ENCODE results near the gene SLF1. TPM values are rescaled to one million over a fixed set of nuclear protein-coding genes. Genes with fewer than 3 reads are reported as not detected.
A peak's percentile ranks its signal among the peaks of the same experiment; 100 is the strongest.

The SLF1 gene
- total RNA-seq, 8 experiments from 2014 or later = 2.1 to 13.5 (median 9.1) TPM

DNA sequence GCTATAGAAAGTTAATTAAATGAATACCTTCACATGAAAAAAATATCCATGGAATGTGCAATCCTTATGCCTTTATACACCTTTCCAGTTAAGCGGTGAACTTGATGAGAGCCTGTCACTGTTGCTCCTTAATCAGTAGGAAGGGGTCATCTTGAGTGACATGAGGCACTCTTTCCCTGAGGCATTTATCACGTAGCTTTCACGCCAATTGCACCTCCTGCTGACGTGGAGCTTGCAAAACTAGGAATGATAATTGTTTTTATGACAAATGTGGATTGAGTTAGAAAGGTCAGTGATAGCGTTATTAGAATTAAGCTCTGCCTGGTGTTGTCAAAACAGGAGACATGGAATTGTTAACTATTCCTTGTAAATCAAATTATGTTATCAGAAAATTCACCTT, 79.7 kb downstream of the SLF1 start:
- 72 to 100% (median 96%) methylated on average over 1 to 4 of the region's 5 CpGs; no CpG with 5 or more reads in 3 of the 10 experiments for whole genome bisulfite sequencing, 10 experiments
- in situ Hi-C loops (cut with MboI; ENCODE audit: low pct_unique_long_range_greater_than_20kb in 2 of 9, low sequenced_read_pairs in 9 of 9, unreplicated experiment in 9 of 9) = loop anchor here in 1 of 9 experiments (25.0 kb wide), 1 partner anchor 1086 kb away; no protein-coding TSS in a partner anchor
- H3K4me3 ChIP-seq = no peak overlapping the region
- H3K27ac ChIP-seq = no peak overlapping the region
- H3K4me1 ChIP-seq (replicated peaks in 1 of 2) = peaks cover 0 to 2% of the 10 kb centered on the region in 2 donors
- ATAC-seq (replicated peaks in 6 of 8) = no peak

DNA sequence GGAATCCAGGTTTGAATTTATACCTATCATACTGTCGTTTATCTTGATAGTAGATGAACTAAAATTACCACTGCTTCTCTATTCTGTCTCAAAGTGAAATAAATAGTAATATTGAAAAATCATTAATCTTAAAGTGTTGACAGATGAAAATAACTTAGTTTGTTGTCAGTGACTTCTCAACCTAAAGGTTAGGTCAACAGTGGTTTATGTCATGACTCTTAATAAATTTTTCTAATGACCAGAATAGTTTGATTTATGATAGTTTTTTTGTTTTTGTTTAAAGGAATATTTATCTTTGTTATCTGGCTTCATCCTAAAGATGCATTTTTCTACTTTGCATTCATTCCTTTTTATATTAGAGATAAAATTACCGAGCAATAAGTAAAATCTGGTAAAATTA, 81.1 kb downstream of the SLF1 start:
- no peak for ATAC-seq (replicated peaks in 6 of 8)
- H3K4me3 ChIP-seq = no peak overlapping the region
- WGBS, 10 experiments = 82 to 100% (median 91%) methylated on average over 1 to 2 of the region's 2 CpGs; no CpG with 5 or more reads in 1 of the 10 experiments
- in situ Hi-C loops (cut with MboI; ENCODE audit: low pct_unique_long_range_greater_than_20kb in 2 of 9, low sequenced_read_pairs in 9 of 9, unreplicated experiment in 9 of 9) = loop anchor here in 1 of 9 experiments (25.0 kb wide), 1 partner anchor 1087 kb away; no protein-coding TSS in a partner anchor
- no peak overlapping the region for H3K27ac ChIP-seq
- no peaks in the 10 kb centered on the region for H3K4me1 ChIP-seq (replicated peaks in 1 of 2)

DNA sequence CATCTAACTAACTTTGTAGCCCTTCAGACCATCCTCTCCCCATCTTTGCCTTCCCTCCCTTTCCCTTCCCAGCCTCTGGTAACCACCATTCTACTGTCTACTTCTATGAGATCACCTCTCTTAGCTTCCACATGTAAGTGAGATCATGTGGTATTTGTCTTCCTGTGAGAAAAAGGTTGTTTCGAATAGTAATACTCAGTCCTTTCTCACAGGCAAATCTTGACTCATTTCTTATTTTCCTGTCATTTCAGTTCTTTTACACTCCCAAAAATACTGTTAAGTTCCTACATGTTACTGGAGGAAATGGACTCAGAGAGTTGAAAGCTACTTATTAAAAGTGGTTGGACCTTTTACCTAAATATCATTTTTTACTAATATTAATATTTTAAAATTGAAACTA, 82.1 kb downstream of the SLF1 start:
- Histone ChIP-seq H3K4me3 (no peak overlapping the region), H3K27ac (no peak overlapping the region), H3K4me1 (replicated peaks in 1 of 2) (no peaks in the 10 kb centered on the region)
- in situ Hi-C loops (cut with MboI; ENCODE audit: low pct_unique_long_range_greater_than_20kb in 2 of 9, low sequenced_read_pairs in 9 of 9, unreplicated experiment in 9 of 9) = no loop called here
- peak in 2 of 8 experiments; percentile 27 to 57 for ATAC-seq (replicated peaks in 6 of 8)
- 70 to 100% (median 100%) methylated on average over 1 of the region's 1 CpG; no CpG with 5 or more reads in 1 of the 10 experiments for WGBS, 10 experiments

GRCh38 chr5:94702729-94703128, 84.3 kb downstream of the SLF1 start:
- no peak overlapping the region for H3K4me3 ChIP-seq
- H3K27ac ChIP-seq = no peak overlapping the region
- no peak for ATAC-seq (replicated peaks in 6 of 8)
- in situ Hi-C loops (cut with MboI; ENCODE audit: low pct_unique_long_range_greater_than_20kb in 2 of 9, low sequenced_read_pairs in 9 of 9, unreplicated experiment in 9 of 9) = no loop called here
- WGBS, 10 experiments = 92 to 100% (median 100%) methylated on average over 1 of the region's 1 CpG; no CpG with 5 or more reads in 3 of the 10 experiments
- no peaks in the 10 kb centered on the region for H3K4me1 ChIP-seq (replicated peaks in 1 of 2)

DNA sequence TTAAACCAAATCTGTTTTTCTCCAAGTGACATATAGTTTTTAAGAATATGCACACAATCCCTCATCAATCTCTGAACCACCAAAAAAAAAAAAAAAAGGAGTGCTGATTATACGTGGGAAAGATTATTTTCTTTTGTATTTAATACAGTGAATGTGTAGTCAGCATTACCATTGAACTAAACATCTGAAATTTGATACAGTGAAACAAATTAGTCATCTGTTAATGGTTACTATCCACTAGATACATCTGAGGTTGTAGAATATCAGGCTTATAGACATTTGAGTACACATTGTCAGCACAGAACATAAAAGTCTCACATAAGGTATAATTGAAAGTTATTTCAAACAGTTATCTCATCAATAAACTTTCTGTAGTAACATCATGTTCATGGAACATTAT, 87.0 kb downstream of the SLF1 start:
- in situ Hi-C loops (cut with MboI; ENCODE audit: low pct_unique_long_range_greater_than_20kb in 2 of 9, low sequenced_read_pairs in 9 of 9, unreplicated experiment in 9 of 9) = no loop called here
- no peak overlapping the region for H3K27ac ChIP-seq
- WGBS, 10 experiments = 17 to 100% (median 67%) methylated on average over 1 of the region's 1 CpG; no CpG with 5 or more reads in 4 of the 10 experiments
- no peak overlapping the region for H3K4me3 ChIP-seq
- no peaks in the 10 kb centered on the region for H3K4me1 ChIP-seq (replicated peaks in 1 of 2)
- ATAC-seq (replicated peaks in 6 of 8) = no peak

DNA sequence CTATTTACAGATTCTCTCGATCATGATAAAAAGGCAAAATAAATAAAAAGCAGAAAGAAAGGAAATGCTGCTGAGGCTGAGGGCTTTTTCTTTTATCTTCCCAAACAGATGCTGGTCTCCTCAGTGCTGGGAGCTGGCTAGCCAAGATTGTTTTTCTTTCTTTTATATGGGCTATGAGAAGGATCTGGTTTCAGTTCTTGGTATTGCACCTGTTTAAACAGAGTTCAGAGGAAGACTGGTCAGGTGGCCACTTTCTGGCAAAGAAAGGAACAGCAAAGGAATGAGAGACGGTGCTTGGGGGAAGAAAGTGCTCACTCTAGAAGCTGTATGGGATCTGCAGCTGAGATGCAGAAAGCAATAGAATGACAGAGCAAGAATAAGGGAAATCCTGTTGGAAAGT, 88.9 kb downstream of the SLF1 start:
- peaks cover 0 to 4% of the 10 kb centered on the region in 2 donors for H3K4me1 ChIP-seq (replicated peaks in 1 of 2)
- ATAC-seq (replicated peaks in 6 of 8) = peak in 3 of 8 experiments; percentile 60 to 98 (median 80)
- in situ Hi-C loops (cut with MboI; ENCODE audit: low pct_unique_long_range_greater_than_20kb in 2 of 9, low sequenced_read_pairs in 9 of 9, unreplicated experiment in 9 of 9) = no loop called here
- no peak overlapping the region for H3K4me3 ChIP-seq
- H3K27ac ChIP-seq = no peak overlapping the region
- 10 to 91% (median 33%) methylated on average over 1 to 2 of the region's 2 CpGs; no CpG with 5 or more reads in 1 of the 10 experiments for whole genome bisulfite sequencing, 10 experiments

DNA sequence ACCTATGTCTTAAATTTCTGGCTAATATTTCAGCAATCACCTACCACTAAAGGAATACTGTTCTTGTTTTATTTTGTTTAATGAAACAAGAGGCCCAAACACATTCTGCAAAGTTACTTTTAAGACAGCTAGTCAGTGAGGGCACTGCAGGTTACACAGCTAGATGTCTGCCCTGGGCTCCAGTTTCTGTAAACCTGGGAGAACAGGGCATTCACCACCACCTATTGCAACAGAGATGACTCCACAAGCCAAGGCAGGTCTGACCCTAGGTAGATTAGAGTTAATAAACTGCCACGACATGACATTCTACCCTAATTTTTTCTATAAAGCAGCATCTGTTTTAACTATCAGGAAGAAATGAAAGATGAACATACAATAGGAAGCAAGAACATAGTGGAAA, 90.8 kb downstream of the SLF1 start:
- WGBS, 10 experiments = 83 to 100% (median 86%) methylated on average over 1 of the region's 1 CpG; no CpG with 5 or more reads in 7 of the 10 experiments
- in situ Hi-C loops (cut with MboI; ENCODE audit: low pct_unique_long_range_greater_than_20kb in 2 of 9, low sequenced_read_pairs in 9 of 9, unreplicated experiment in 9 of 9) = no loop called here
- Histone ChIP-seq H3K27ac (no peak overlapping the region), H3K4me1 (replicated peaks in 1 of 2) (peaks cover 0 to 4% of the 10 kb centered on the region in 2 donors), H3K4me3 (no peak overlapping the region)
- no peak for ATAC-seq (replicated peaks in 6 of 8)

DNA sequence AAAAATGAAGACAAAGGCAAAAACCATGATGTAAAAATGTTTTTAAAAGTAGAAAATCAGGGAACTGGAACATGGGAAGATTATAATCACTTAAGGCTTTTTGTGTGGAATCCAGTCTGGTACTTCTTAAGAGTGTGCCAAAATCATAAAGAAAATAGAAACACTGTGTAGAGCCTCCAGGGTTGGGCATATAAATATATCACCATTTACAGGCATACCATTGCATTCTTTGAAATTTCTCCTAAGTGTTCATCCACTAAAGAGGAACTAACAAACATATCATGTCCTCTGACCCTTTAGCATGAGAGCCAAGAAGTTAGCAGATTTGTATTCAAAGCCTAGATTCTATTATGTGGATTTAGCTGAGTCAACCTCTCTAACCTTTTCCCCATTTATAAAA, 93.3 kb downstream of the SLF1 start:
- in situ Hi-C loops (cut with MboI; ENCODE audit: low pct_unique_long_range_greater_than_20kb in 2 of 9, low sequenced_read_pairs in 9 of 9, unreplicated experiment in 9 of 9) = no loop called here
- ATAC-seq (replicated peaks in 6 of 8) = no peak
- H3K4me1 ChIP-seq (replicated peaks in 1 of 2) = peaks cover 0 to 4% of the 10 kb centered on the region in 2 donors
- H3K27ac ChIP-seq = no peak overlapping the region
- H3K4me3 ChIP-seq = no peak overlapping the region

DNA sequence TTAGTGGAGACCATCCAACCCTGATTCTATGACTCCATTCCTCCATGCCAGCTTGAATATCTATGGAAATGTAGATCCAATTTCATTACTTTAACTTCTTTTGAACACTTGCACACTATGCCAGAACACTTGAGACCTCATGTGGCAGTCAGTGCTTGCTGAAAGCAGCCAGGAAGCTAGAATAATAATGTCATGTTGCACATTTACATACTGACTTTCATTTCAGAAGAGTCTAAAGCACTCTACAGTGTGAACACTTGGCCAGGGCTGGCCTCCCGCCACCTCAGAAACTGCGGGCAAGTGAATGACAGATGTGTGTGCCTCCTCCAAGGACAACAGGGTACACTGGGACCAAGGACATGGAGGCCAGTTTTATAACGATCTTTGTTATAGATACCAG, 97.3 kb downstream of the SLF1 start:
- 60 to 100% (median 93%) methylated on average over 1 to 2 of the region's 3 CpGs; no CpG with 5 or more reads in 6 of the 10 experiments for WGBS, 10 experiments
- no peak overlapping the region for H3K4me3 ChIP-seq
- in situ Hi-C loops (cut with MboI; ENCODE audit: low pct_unique_long_range_greater_than_20kb in 2 of 9, low sequenced_read_pairs in 9 of 9, unreplicated experiment in 9 of 9) = no loop called here
- no peak overlapping the region for H3K27ac ChIP-seq
- H3K4me1 ChIP-seq (replicated peaks in 1 of 2) = peaks cover 0 to 4% of the 10 kb centered on the region in 2 donors
- ATAC-seq (replicated peaks in 6 of 8) = peak in 2 of 8 experiments; percentile 51 to 67

GRCh38 chr5:94725142-94725541, 106.7 kb downstream of the SLF1 start:
- no peaks in the 10 kb centered on the region for H3K4me1 ChIP-seq (replicated peaks in 1 of 2)
- 0 to 100% (median 85%) methylated on average over 1 of the region's 1 CpG for WGBS, 10 experiments
- ATAC-seq (replicated peaks in 6 of 8) = no peak
- no peak overlapping the region for H3K4me3 ChIP-seq
- H3K27ac ChIP-seq = no peak overlapping the region
- in situ Hi-C loops (cut with MboI; ENCODE audit: low pct_unique_long_range_greater_than_20kb in 2 of 9, low sequenced_read_pairs in 9 of 9, unreplicated experiment in 9 of 9) = no loop called here

GRCh38 chr5:94731471-94731870, 113.0 kb downstream of the SLF1 start:
- H3K4me3 ChIP-seq = no peak overlapping the region
- no peaks in the 10 kb centered on the region for H3K4me1 ChIP-seq (replicated peaks in 1 of 2)
- no peak overlapping the region for H3K27ac ChIP-seq
- in situ Hi-C loops (cut with MboI; ENCODE audit: low pct_unique_long_range_greater_than_20kb in 2 of 9, low sequenced_read_pairs in 9 of 9, unreplicated experiment in 9 of 9) = no loop called here
- no peak for ATAC-seq (replicated peaks in 6 of 8)
- WGBS, 10 experiments = 17 to 75% (median 52%) methylated on average over 1 of the region's 1 CpG

DNA sequence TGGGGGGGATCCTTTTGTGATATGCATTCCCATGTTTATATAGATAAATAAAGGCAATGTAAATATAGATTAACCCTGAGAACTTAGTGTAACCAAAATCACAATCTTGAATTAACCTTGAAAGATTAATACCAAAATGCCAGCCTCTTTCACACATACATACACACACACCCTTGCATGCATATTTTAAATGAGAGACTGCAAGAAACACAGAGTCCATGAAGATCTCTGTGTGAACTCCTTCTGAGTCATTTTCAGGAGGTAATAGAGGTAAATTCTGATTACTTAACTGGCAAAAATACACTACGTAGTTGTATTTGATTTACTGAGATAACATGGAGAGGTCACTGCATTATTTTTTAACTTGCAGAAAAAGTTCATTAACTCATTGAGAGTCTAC, 118.0 kb downstream of the SLF1 start:
- Histone ChIP-seq H3K4me3 (no peak overlapping the region), H3K4me1 (replicated peaks in 1 of 2) (no peaks in the 10 kb centered on the region), H3K27ac (no peak overlapping the region)
- WGBS, 10 experiments = 50 to 100% (median 94%) methylated on average over 1 of the region's 1 CpG; no CpG with 5 or more reads in 2 of the 10 experiments
- in situ Hi-C loops (cut with MboI; ENCODE audit: low pct_unique_long_range_greater_than_20kb in 2 of 9, low sequenced_read_pairs in 9 of 9, unreplicated experiment in 9 of 9) = no loop called here
- ATAC-seq (replicated peaks in 6 of 8) = peak in 2 of 8 experiments; percentile 50 to 63

DNA sequence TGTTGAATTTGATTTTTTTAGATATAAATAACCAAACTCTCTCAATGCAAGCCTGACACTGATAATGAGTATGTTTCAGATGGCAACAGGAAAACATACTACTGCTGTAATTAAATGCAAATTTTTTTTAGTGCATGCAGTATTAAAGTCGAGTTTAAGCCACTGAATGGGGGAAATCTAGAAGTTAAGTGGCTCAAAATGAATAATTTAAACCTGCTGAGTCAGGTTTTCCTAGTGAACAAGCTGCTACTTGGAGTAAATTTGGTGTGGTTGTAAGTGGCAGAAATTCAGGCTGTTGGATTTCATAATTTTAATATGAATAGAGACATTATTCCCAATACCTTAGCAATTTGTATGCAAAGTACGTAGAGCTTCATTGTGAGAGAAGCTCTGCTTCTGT, 121.8 kb downstream of the SLF1 start:
- in situ Hi-C loops (cut with MboI; ENCODE audit: low pct_unique_long_range_greater_than_20kb in 2 of 9, low sequenced_read_pairs in 9 of 9, unreplicated experiment in 9 of 9) = no loop called here
- no peak for ATAC-seq (replicated peaks in 6 of 8)
- H3K4me1 ChIP-seq (replicated peaks in 1 of 2) = no peaks in the 10 kb centered on the region
- H3K27ac ChIP-seq = no peak overlapping the region
- H3K4me3 ChIP-seq = no peak overlapping the region
- 0 to 77% (median 40%) methylated on average over 1 to 2 of the region's 2 CpGs; no CpG with 5 or more reads in 1 of the 10 experiments for WGBS, 10 experiments

DNA sequence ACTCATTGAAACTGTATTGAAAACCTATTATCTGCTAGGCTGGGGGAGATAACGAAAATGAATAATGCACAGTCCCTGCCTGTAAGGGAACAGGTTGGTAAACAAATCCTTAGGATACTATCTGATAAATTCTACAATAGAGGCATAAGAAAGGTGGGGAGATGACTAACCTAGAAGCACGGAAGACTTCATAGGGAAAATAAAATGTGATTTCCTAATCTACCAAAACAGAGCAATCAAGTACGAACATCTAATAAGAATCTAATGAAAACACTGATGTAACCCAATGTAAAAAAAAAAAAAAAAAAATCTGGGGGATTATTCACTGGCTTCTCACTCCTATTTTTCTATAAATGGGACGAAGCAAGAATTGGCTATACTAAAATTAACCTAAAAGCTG, 124.4 kb downstream of the SLF1 start:
- in situ Hi-C loops (cut with MboI; ENCODE audit: low pct_unique_long_range_greater_than_20kb in 2 of 9, low sequenced_read_pairs in 9 of 9, unreplicated experiment in 9 of 9) = no loop called here
- 28 to 100% (median 91%) methylated on average over 2 to 4 of the region's 4 CpGs for WGBS, 10 experiments
- no peak overlapping the region for H3K27ac ChIP-seq
- no peak overlapping the region for H3K4me3 ChIP-seq
- no peaks in the 10 kb centered on the region for H3K4me1 ChIP-seq (replicated peaks in 1 of 2)
- no peak for ATAC-seq (replicated peaks in 6 of 8)

All from motor neuron (in vitro differentiated cells).